B cell (primary cell): ENCODE measurements around the gene SPOCK3. TPM values are rescaled to one million over a fixed set of nuclear protein-coding genes. Genes with fewer than 3 reads are reported as not detected.

ENCODE experiments used
- ATAC-seq: fragments of 200-7000 bp; cut with Tn5 transposase; one replicate; pipeline ENCODE4 v1.10.0; 2021; ENCODE audit warnings: low read depth, mild to moderate bottlenecking, moderate number of reproducible peaks, moderate library complexity
- CTCF ChIA-PET: fragments of 350-600 bp; sonication (Branson Sonifier 250); formaldehyde crosslinking; loops from one replicate; lab custom pipeline; 2021; ENCODE audit warnings: antibody characterized with exemption, inconsistent platforms; lab: Charles Lee
- POLR2A ChIA-PET: fragments of 350-600 bp; sonication (Branson Sonifier 250); formaldehyde crosslinking; loops from one replicate; lab custom pipeline; 2021; ENCODE audit warnings: antibody characterized with exemption; lab: Charles Lee
- DNase-seq: peaks from one replicate; pipeline ENCODE4 v3.0.0; 2013
- H2AFZ ChIP-seq: 2 replicates; pipeline ENCODE4 v1.6.1; 2012; ENCODE audit warnings: mild to moderate bottlenecking, low read depth, low read length; ENCODE audit not compliant: insufficient read depth, poor library complexity, severe bottlenecking
- H3K27ac ChIP-seq, 2 donors: 1 replicate in 1 of 2; 2 replicates in 1 of 2; pipeline ENCODE4 v1.5.1; 2012 to 2013; ENCODE audit warnings: low read length in 2 of 2, mild to moderate bottlenecking in 2 of 2, moderate library complexity in 1 of 2
- H3K27me3 ChIP-seq, 4 experiments: fragments of 200-600 bp in 1 of 4; sonication (generic) in 1 of 4; replicated peaks in 1 of 4; 1 replicate in 2 of 4; 2 replicates in 2 of 4; pipeline versions ENCODE4 v1.6.1 to v1.7.0; 2013 to 2016; ENCODE audit warnings: low read length in 3 of 4, mild to moderate bottlenecking in 2 of 4, mixed read lengths in 1 of 4, moderate library complexity in 1 of 4; ENCODE audit not compliant: insufficient read depth in 4 of 4, control insufficient read depth in 3 of 4; ENCODE audit errors: control extremely low read depth in 1 of 4
- H3K36me3 ChIP-seq, 2 experiments: replicated peaks in 1 of 2; 1 replicate in 1 of 2; 2 replicates in 1 of 2; pipeline versions ENCODE4 v1.6.1 to v1.7.1; 2013; ENCODE audit warnings: low read length in 1 of 2; ENCODE audit not compliant: insufficient read depth in 2 of 2, control insufficient read depth in 1 of 2; ENCODE audit errors: control extremely low read depth in 1 of 2, extremely low read depth in 1 of 2
- H3K4me1 ChIP-seq, 2 donors: fragments of 200-600 bp in 1 of 2; sonication (generic) in 1 of 2; 1 replicate in 1 of 2; 2 replicates in 1 of 2; pipeline versions ENCODE4 v1.5.1 to v1.6.1; 2013 to 2017; ENCODE audit warnings: low read length in 2 of 2; ENCODE audit not compliant: control insufficient read depth in 2 of 2, insufficient read depth in 2 of 2
- H3K4me2 ChIP-seq: replicated peaks from 2 replicates; pipeline ENCODE3; 2012; ENCODE audit warnings: mild to moderate bottlenecking, low read depth, low read length; ENCODE audit not compliant: poor library complexity, severe bottlenecking
- H3K4me3 ChIP-seq, 5 experiments: fragments of 200-600 bp in 1 of 5; sonication (generic) in 1 of 5; 1 replicate in 3 of 5; 2 replicates in 2 of 5; pipeline versions ENCODE4 v1.5.1 to v1.7.0; 2011 to 2016; ENCODE audit warnings: low read length in 4 of 5, mild to moderate bottlenecking in 4 of 5, low read depth in 2 of 5, control low read depth in 1 of 5, moderate library complexity in 1 of 5; ENCODE audit not compliant: insufficient read depth in 1 of 5; ENCODE audit errors: control extremely low read depth in 1 of 5, extremely low read depth in 1 of 5
- H3K79me2 ChIP-seq: fragments of 200-600 bp; sonication (generic); one replicate; pipeline ENCODE4 v1.6.0; 2016; ENCODE audit warnings: low read length; ENCODE audit not compliant: control insufficient read depth, insufficient read depth
- H3K9ac ChIP-seq: fragments of 200-600 bp; sonication (generic); 2 replicates; pipeline ENCODE4 v1.6.1; 2017; ENCODE audit warnings: mild to moderate bottlenecking, low read length, moderate library complexity
- H3K9me3 ChIP-seq, 3 donors: one replicate each; pipeline versions ENCODE4 v1.6.1 to v1.7.1; 2013; ENCODE audit warnings: low read length in 2 of 3; ENCODE audit not compliant: control insufficient read depth in 2 of 3, insufficient read depth in 1 of 3; ENCODE audit errors: control extremely low read depth in 1 of 3
- H4K20me1 ChIP-seq: 2 replicates; pipeline ENCODE4 v1.6.0; 2012; ENCODE audit warnings: mild to moderate bottlenecking, low read length; ENCODE audit not compliant: insufficient read depth, control insufficient read depth, poor library complexity, severe bottlenecking
- H3K27ac Mint-ChIP-seq: one replicate; pipeline ENCODE4 v1.8.0; 2021; ENCODE audit warnings: mixed read lengths
- H3K27me3 Mint-ChIP-seq: one replicate; pipeline ENCODE4 v1.8.0; 2021; ENCODE audit warnings: mixed read lengths
- H3K4me1 Mint-ChIP-seq: one replicate; pipeline ENCODE4 v1.8.0; 2021; ENCODE audit warnings: mixed read lengths
- H3K4me3 Mint-ChIP-seq: one replicate; pipeline ENCODE4 v1.8.0; 2021; ENCODE audit warnings: mixed read lengths
- H3K9me3 Mint-ChIP-seq: one replicate; pipeline ENCODE4 v1.8.0; 2022; ENCODE audit warnings: mixed read lengths; ENCODE audit not compliant: insufficient read depth
- EZH2 ChIP-seq: IDR thresholded peaks from 2 replicates; pipeline ENCODE4 v1.6.1; 2012; ENCODE audit warnings: borderline replicate concordance, low read depth, mild to moderate bottlenecking, moderate library complexity, low read length; ENCODE audit not compliant: insufficient read depth, poor library complexity, severe bottlenecking
- WGBS: methylation state at CpG from one replicate; pipeline ENCODE4 v1.1.5; 2013; ENCODE audit warnings: missing lambda C conversion rate; ENCODE audit not compliant: insufficient coverage; 5-methylcytosine and 5-hydroxymethylcytosine counted together
- intact Hi-C: fragments of 100-400 bp; cut with micrococcal nuclease; formaldehyde crosslinking; loops from one replicate; pipeline ENCODE4 v1.10.0; 2022
- polyA plus RNA-seq: library from polyadenylated mRNA; depleted of rRNA; stranded (reverse); fragments of >200 nt; gene quantifications from 2 replicates; pipeline ENCODE4 v1.2.3, GENCODE V29; 2012
- total RNA-seq, 2 donors: library from RNA; stranded (reverse); fragments of 120-200 nt in 1 of 2; gene quantifications; 1 replicate in 1 of 2; 2 replicates in 1 of 2; pipeline versions ENCODE4 v1.2.3 to v1.2.4, GENCODE V29; 2013 to 2022
- TF ChIP-seq, protein P1 (sequence below): fragments of 200-600 bp; IDR thresholded peaks from one replicate; pipeline ENCODE4 v1.8.0; 2022; ENCODE audit warnings: antibody characterized with exemption, mild to moderate bottlenecking

The SPOCK3 gene
- total and polyA plus RNA-seq, 2 donors (not counting 1 experiment from before 2014, with no cell fraction given): not detected

- Mint-ChIP-seq H3K9me3 (no peaks in the 10 kb centered on the region), H3K27ac (no peak overlapping the region), H3K27me3 (no peaks in the 10 kb centered on the region), H3K4me3 (no peak overlapping the region), H3K4me1 (no peaks in the 10 kb centered on the region)
- ChIA-PET CTCF (no interaction called here), POLR2A (no interaction called here)
- H3K4me2 ChIP-seq: no peak overlapping the region
- WGBS: 100% methylated on average over 1 of the region's 1 CpG
- no peak overlapping the region for H3K9ac ChIP-seq
- no peaks in the 10 kb centered on the region for H4K20me1 ChIP-seq
- ATAC-seq (no peak), DNase-seq (no peak)
- no peaks in the 10 kb centered on the region for H3K9me3 ChIP-seq
- H3K36me3 ChIP-seq: no peaks in the 10 kb centered on the region
- H3K79me2 ChIP-seq: no peaks in the 10 kb centered on the region
- TF ChIP-seq, protein P1, sequence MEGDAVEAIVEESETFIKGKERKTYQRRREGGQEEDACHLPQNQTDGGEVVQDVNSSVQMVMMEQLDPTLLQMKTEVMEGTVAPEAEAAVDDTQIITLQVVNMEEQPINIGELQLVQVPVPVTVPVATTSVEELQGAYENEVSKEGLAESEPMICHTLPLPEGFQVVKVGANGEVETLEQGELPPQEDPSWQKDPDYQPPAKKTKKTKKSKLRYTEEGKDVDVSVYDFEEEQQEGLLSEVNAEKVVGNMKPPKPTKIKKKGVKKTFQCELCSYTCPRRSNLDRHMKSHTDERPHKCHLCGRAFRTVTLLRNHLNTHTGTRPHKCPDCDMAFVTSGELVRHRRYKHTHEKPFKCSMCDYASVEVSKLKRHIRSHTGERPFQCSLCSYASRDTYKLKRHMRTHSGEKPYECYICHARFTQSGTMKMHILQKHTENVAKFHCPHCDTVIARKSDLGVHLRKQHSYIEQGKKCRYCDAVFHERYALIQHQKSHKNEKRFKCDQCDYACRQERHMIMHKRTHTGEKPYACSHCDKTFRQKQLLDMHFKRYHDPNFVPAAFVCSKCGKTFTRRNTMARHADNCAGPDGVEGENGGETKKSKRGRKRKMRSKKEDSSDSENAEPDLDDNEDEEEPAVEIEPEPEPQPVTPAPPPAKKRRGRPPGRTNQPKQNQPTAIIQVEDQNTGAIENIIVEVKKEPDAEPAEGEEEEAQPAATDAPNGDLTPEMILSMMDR: no peak
- TF ChIP-seq EZH2: no peak
- no peaks in the 10 kb centered on the region for H3K27me3 ChIP-seq
- H3K4me3 ChIP-seq: no peak overlapping the region
- H2AFZ ChIP-seq: no peak overlapping the region
- H3K4me1 ChIP-seq: no peaks in the 10 kb centered on the region
- no peak overlapping the region for H3K27ac ChIP-seq
- intact Hi-C loops: no loop called here
These were observed 338.5 kb downstream of the SPOCK3 start for GRCh38 chr4:166895771-166896170.

- DNase-seq (no peak), ATAC-seq (no peak)
- WGBS: no CpG with 5 or more reads among the region's 1 CpG
- POLR2A ChIA-PET: no interaction called here
- Mint-ChIP-seq H3K27me3 (no peaks in the 10 kb centered on the region), H3K4me3 (no peak overlapping the region), H3K4me1 (no peaks in the 10 kb centered on the region), H3K9me3 (no peaks in the 10 kb centered on the region), H3K27ac (no peak overlapping the region)
- CTCF ChIA-PET: no interaction called here
- Histone ChIP-seq H4K20me1 (no peaks in the 10 kb centered on the region), H3K27ac (no peak overlapping the region), H3K4me3 (no peak overlapping the region), H3K36me3 (no peaks in the 10 kb centered on the region), H3K27me3 (no peaks in the 10 kb centered on the region), H3K4me2 (no peak overlapping the region), H3K9ac (no peak overlapping the region), H3K9me3 (no peaks in the 10 kb centered on the region), H3K4me1 (no peaks in the 10 kb centered on the region), H3K79me2 (no peaks in the 10 kb centered on the region), H2AFZ (no peak overlapping the region)
- TF ChIP-seq, protein P1: no peak
- TF ChIP-seq EZH2: no peak
- intact Hi-C loops: no loop called here
These were observed 346.8 kb downstream of the SPOCK3 start for GRCh38 chr4:166887457-166887856.
